ENCODE data around the gene SRSF4.

The SRSF4 gene

DNA sequence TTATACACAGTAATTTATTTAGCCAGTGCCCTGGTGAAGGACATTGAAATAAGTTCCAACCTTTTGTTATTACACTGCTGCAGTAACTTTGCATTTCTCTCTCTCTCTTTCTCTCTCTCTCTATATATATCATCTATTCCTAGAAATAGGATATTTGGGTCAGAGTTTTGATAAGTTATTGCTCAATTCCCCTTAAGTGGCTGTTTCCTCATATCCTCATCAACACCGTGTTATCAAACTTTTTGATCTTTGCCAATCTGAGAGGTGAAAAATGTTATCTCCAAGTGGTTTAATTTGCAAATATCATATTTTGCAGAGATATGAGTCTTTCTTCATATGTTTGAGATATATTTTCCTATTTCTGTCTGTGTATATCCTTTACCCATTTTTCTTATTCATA is 1.6 kb upstream of the SRSF4 start:
- H3K27ac ChIP-seq (ENCODE audit: low read depth, low read length): no peak overlapping the region
- H3K9me2 ChIP-seq (replicated peaks; ENCODE audit: control insufficient read depth, low read length): no peaks in the 10 kb centered on the region
- H3K36me3 ChIP-seq (ENCODE audit: control insufficient read depth, low read length): peaks cover 34% of the 10 kb centered on the region
- no peak overlapping the region for H3K4me3 ChIP-seq (ENCODE audit: low read length)
- TF ChIP-seq, protein P1, sequence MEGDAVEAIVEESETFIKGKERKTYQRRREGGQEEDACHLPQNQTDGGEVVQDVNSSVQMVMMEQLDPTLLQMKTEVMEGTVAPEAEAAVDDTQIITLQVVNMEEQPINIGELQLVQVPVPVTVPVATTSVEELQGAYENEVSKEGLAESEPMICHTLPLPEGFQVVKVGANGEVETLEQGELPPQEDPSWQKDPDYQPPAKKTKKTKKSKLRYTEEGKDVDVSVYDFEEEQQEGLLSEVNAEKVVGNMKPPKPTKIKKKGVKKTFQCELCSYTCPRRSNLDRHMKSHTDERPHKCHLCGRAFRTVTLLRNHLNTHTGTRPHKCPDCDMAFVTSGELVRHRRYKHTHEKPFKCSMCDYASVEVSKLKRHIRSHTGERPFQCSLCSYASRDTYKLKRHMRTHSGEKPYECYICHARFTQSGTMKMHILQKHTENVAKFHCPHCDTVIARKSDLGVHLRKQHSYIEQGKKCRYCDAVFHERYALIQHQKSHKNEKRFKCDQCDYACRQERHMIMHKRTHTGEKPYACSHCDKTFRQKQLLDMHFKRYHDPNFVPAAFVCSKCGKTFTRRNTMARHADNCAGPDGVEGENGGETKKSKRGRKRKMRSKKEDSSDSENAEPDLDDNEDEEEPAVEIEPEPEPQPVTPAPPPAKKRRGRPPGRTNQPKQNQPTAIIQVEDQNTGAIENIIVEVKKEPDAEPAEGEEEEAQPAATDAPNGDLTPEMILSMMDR (IDR thresholded peaks at IDR 0.05; ENCODE audit: low read depth, low read length, poor library complexity, severe bottlenecking): no peak
- TF ChIP-seq EZH2phosphoT487 (IDR thresholded peaks at IDR 0.05; ENCODE audit: borderline replicate concordance, low read length): no peak
- no peaks in the 10 kb centered on the region for H3K27me3 ChIP-seq (ENCODE audit: control insufficient read depth, low read length)
- H3K79me2 ChIP-seq (ENCODE audit: control insufficient read depth, low read length): peaks cover 36% of the 10 kb centered on the region
- no peaks in the 10 kb centered on the region for H3K9me3 ChIP-seq (ENCODE audit: control insufficient read depth, insufficient read depth, low read length)
- peaks cover 26% of the 10 kb centered on the region for H4K20me1 ChIP-seq (ENCODE audit: control insufficient read depth, insufficient read depth, low read depth, low read length)
- no peak overlapping the region for H3K4me2 ChIP-seq (ENCODE audit: low read length)
- peaks cover 30% of the 10 kb centered on the region for H3K4me1 ChIP-seq (ENCODE audit: control insufficient read depth, low read length)
- H3F3A ChIP-seq (ENCODE audit: control insufficient read depth, insufficient read depth): no peaks in the 10 kb centered on the region

DNA sequence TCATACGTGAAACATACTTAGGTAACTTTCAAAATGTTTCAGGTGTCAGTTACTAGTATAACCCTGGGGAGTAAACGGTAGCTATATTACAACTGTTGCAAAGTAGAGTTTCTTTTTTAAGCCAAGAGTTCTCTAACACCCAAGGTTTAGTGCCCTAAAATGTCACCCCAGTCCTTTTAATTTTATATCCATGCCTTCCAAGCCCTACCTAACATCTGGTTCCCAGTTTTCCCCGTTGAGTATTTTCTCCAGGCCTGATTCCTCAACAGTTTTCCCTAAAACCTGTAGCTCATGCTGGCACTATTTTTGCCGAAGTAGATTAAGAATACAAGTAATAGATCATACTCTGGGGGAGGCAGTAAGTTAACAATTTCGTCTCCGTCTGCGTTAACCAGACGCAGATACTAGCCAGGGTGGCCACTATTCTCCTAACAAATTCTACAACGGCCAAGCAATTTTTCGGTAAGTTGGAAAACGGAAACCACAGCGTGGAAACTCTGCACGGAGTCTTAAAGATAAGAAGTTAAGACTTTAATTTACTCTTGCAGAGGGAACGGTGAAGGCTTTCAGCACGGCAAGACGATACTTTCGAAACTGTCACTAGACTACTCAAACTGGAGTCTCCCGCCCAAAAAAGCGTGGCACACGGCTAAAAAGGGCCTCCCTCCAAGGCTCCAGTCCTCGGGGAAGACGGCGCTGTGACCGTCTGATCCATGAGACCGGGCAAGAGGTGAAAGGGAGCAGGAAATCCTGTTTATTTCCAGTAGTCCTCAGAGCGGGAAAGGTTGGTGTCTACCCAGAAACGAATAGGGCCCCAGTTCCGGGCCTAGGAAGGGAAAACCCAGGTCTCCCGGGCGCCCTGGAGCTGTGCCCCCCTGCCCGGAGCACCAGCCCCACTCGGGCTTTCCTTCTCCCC is 945 bp downstream of the SRSF4 start:
- Histone ChIP-seq H3F3A (ENCODE audit: control insufficient read depth, insufficient read depth) (no peaks in the 10 kb centered on the region), H3K4me2 (ENCODE audit: low read length) (peak overlapping the region; percentile 87), H3K79me2 (ENCODE audit: control insufficient read depth, low read length) (peaks cover 62% of the 10 kb centered on the region), H3K4me1 (ENCODE audit: control insufficient read depth, low read length) (peaks cover 39% of the 10 kb centered on the region), H3K27ac (ENCODE audit: low read depth, low read length) (peak overlapping the region; percentile 85), H3K4me3 (ENCODE audit: low read length) (peak overlapping the region; percentile 94), H3K9me3 (ENCODE audit: control insufficient read depth, insufficient read depth, low read length) (no peaks in the 10 kb centered on the region), H3K36me3 (ENCODE audit: control insufficient read depth, low read length) (peaks cover 53% of the 10 kb centered on the region), H3K27me3 (ENCODE audit: control insufficient read depth, low read length) (no peaks in the 10 kb centered on the region), H3K9me2 (replicated peaks; ENCODE audit: control insufficient read depth, low read length) (no peaks in the 10 kb centered on the region), H4K20me1 (ENCODE audit: control insufficient read depth, insufficient read depth, low read depth, low read length) (peaks cover 31% of the 10 kb centered on the region)
- TF ChIP-seq, protein P1 (IDR thresholded peaks at IDR 0.05; ENCODE audit: low read depth, low read length, poor library complexity, severe bottlenecking): no peak
- TF ChIP-seq EZH2phosphoT487 (IDR thresholded peaks at IDR 0.05; ENCODE audit: borderline replicate concordance, low read length): no peak

DNA sequence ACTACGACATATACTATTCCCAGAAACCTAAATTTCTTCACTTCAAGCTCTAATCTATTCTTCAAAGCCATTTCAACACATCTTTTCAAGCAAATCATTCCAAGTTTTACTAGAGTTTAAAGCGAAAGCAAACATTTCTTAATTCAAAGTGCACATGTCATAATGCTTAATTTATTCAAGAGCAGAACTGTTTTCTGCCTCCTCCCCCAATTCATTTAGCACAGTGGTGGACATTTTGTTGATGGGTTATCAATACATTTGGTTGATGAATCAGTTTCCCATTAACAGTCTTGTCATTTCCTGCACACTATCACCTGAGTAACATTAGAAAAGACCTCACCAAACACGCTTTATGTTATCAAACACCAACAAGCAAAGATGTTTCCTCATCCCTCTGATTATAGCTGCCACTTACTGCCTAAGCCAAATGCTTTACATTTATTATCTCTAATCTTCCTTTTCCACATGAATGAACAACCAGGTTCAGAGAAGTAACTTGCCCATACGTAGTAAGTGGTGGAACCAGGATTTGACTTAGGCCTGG is 2.0 kb downstream of the SRSF4 start:
- Histone ChIP-seq H3K9me2 (replicated peaks; ENCODE audit: control insufficient read depth, low read length) (no peaks in the 10 kb centered on the region), H3K36me3 (ENCODE audit: control insufficient read depth, low read length) (peaks cover 57% of the 10 kb centered on the region), H3K9me3 (ENCODE audit: control insufficient read depth, insufficient read depth, low read length) (no peaks in the 10 kb centered on the region), H3K4me1 (ENCODE audit: control insufficient read depth, low read length) (peaks cover 39% of the 10 kb centered on the region), H3K4me3 (ENCODE audit: low read length) (peak overlapping the region; percentile 94), H3K4me2 (ENCODE audit: low read length) (peak overlapping the region; percentile 87), H4K20me1 (ENCODE audit: control insufficient read depth, insufficient read depth, low read depth, low read length) (peaks cover 31% of the 10 kb centered on the region), H3K79me2 (ENCODE audit: control insufficient read depth, low read length) (peaks cover 71% of the 10 kb centered on the region), H3K27me3 (ENCODE audit: control insufficient read depth, low read length) (no peaks in the 10 kb centered on the region), H3F3A (ENCODE audit: control insufficient read depth, insufficient read depth) (no peaks in the 10 kb centered on the region), H3K27ac (ENCODE audit: low read depth, low read length) (0 out of 2 replicates have a peak overlapping the region, but pooled peaks have one; percentile 85)
- TF ChIP-seq EZH2phosphoT487 (IDR thresholded peaks at IDR 0.05; ENCODE audit: borderline replicate concordance, low read length): no peak
- TF ChIP-seq, protein P1 (IDR thresholded peaks at IDR 0.05; ENCODE audit: low read depth, low read length, poor library complexity, severe bottlenecking): no peak
